ENCODE measurements around the gene GLTPD2.

GLTPD2 gene

DNA sequence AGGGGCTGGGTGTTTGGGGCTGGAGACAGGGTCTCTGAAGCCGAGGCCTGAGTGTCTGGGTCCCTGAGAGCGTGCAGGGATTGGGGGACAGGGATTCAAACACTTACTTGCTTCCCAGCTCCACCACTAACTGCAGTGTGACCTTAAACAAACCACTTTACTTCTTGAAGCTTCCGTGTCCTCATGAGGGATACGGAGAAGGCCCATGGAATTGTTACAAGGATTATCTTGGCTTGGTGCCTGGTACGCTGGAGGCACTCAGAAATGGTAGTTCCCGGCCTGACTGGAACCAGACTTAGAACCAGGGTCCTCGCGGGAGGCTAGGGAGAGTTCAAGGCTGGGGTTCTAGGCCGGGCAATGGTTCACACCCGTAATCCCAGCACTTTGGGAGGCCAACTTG lies 46.1 kb upstream of the GLTPD2 start:
- no peak overlapping the region for H3K4me3 ChIP-seq (ENCODE audit: low read depth, low read length)
- DNase-seq (ENCODE audit: low read depth): no peak
- in situ Hi-C loops (cut with HindIII; ENCODE audit: low sequenced_read_pairs): no loop called here
- TF ChIP-seq CTCF (IDR thresholded peaks at IDR 0.05; ENCODE audit: low read depth, low read length, missing control alignments): no peak

GRCh38 chr17:4743216-4743615 lies 45.5 kb upstream of the GLTPD2 start:
- in situ Hi-C loops (cut with HindIII; ENCODE audit: low sequenced_read_pairs): no loop called here
- no peak overlapping the region for H3K4me3 ChIP-seq (ENCODE audit: low read depth, low read length)
- TF ChIP-seq CTCF (IDR thresholded peaks at IDR 0.05; ENCODE audit: low read depth, low read length, missing control alignments): no peak
- DNase-seq (ENCODE audit: low read depth): no peak

DNA sequence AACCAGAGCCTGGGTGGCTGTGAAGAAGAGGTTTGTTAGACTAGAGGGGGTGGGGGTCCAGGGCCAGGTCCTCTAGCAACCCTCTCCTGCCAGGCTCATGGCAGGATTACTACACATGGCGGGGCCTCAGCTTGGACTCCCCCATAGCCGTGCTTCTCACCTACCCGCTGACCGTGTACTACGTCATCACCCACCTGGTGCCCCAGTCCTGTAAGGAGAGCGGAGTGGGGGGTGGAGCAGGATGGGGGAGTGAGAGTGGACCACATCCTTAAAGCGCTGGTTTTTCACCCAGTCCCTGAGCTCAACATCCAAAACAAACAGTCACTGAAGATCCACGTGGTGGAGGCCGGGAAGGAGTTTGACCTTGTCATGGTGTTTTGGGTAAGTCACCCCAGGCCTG lies 44.9 kb upstream of the GLTPD2 start:
- in situ Hi-C loops (cut with HindIII; ENCODE audit: low sequenced_read_pairs): no loop called here

DNA sequence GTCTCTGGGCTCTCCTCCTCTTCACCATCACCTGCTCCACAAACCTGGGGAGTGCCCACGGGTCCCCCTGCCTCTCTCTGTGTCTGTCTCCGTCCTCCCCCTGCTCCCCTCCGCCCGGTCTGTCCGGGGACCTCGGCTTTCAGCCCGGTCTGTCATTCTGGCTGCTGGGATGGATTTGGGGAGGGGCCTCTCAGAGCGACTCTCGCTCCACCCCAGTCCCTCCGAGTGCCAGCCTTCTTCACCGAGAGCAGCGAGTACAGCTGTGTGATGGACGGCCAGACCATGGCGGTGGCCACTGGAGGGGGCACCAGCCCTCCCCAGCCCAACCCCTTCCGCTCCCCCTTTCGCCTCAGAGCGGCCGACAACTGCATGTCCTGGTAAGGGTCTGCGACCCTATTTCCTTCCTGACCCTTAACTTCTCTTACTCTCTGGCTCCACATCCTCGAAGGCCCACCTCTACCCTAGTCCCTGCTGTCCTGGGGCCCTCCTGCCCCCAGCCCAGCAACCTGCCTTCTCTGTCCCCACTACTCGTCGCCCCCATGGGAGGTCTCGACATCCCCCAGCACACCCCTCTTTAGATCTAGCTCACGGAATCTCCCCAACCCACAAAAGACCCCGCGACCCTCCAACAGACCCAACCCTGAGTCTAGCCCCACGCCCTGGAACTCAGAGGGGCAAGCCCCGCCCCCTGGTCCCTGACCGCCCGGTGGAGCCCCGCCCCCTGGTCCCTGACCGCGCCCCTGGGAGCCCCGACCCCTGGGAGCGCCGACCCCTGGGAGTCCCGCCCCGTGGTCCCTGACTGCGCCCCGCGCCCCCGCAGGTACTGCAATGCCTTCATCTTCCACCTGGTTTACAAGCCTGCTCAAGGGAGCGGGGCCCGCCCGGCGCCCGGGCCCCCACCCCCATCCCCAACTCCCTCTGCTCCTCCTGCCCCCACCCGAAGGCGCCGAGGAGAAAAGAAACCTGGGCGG lies 43.5 kb upstream of the GLTPD2 start:
- DNase-seq (ENCODE audit: low read depth): no peak
- H3K4me3 ChIP-seq (ENCODE audit: low read depth, low read length): no peak overlapping the region
- in situ Hi-C loops (cut with HindIII; ENCODE audit: low sequenced_read_pairs): no loop called here
- no peak for TF ChIP-seq CTCF (IDR thresholded peaks at IDR 0.05; ENCODE audit: low read depth, low read length, missing control alignments)

More for the DNA sequence above, 44.9 kb upstream of the GLTPD2 start:
- no peak overlapping the region for H3K4me3 ChIP-seq (ENCODE audit: low read depth, low read length)
- no peak for DNase-seq (ENCODE audit: low read depth)
- no peak for TF ChIP-seq CTCF (IDR thresholded peaks at IDR 0.05; ENCODE audit: low read depth, low read length, missing control alignments)

DNA sequence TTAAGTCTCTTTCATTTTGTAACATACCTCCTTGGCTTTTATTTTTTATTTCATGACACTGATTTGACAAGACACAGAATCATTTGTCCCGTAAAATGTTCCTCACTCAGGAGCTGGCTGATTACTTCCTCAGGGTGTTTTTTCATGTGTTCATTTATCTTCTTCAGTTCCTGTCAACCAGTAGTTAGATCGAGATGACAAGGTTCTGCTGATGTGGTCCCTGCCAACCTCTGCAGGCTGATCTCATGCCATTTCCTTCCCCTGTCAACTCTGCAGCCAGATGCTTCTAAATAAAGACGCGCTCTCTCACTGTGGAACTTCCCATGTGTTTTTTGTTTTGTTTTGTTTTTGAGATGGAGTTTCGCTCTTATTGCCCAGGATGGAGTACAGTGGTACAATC lies 40.9 kb upstream of the GLTPD2 start:
- no peak overlapping the region for H3K4me3 ChIP-seq (ENCODE audit: low read depth, low read length)
- DNase-seq (ENCODE audit: low read depth): no peak
- in situ Hi-C loops (cut with HindIII; ENCODE audit: low sequenced_read_pairs): no loop called here
- no peak for TF ChIP-seq CTCF (IDR thresholded peaks at IDR 0.05; ENCODE audit: low read depth, low read length, missing control alignments)

GRCh38 chr17:4748686-4749085 lies 40.1 kb upstream of the GLTPD2 start:
- no peak for TF ChIP-seq CTCF (IDR thresholded peaks at IDR 0.05; ENCODE audit: low read depth, low read length, missing control alignments)
- no peak overlapping the region for H3K4me3 ChIP-seq (ENCODE audit: low read depth, low read length)
- in situ Hi-C loops (cut with HindIII; ENCODE audit: low sequenced_read_pairs): no loop called here
- no peak for DNase-seq (ENCODE audit: low read depth)
